ENCODE data around the gene DNAJA3. TPM values are rescaled to one million over a fixed set of nuclear protein-coding genes. Genes with fewer than 3 reads are reported as not detected.

The DNAJA3 gene
- total and polyA plus RNA-seq, 10 of the 15 experiments (the other 5 are each of a cell fraction or from before 2014, with no cell fraction given): 8.4 to 141 (median 60.8) TPM

- 13% methylated on average over 13 of the region's 13 CpGs for WGBS (ENCODE audit: insufficient coverage, insufficient replicate concordance, low lambda C conversion rate, missing lambda C conversion rate)
- in situ Hi-C loops (cut with MboI): no loop called here
- TF ChIP-seq SUZ12 (IDR thresholded peaks at IDR 0.05; ENCODE audit: unreplicated experiment) (no peak), ATF2 (IDR thresholded peaks at IDR 0.05; ENCODE audit: low read length) (no peak; the same call in 1 of the 2 replicates), YY1 (IDR thresholded peaks at IDR 0.05; ENCODE audit: low read depth, low read length) (no peak), BCLAF1 (IDR thresholded peaks at IDR 0.05) (no peak), KDM1A (IDR thresholded peaks at IDR 0.05; ENCODE audit: borderline replicate concordance) (no peak), SMC3 (IDR thresholded peaks at IDR 0.05; ENCODE audit: borderline replicate concordance, low read length) (no peak), LARP7 (IDR thresholded peaks at IDR 0.05) (no peak), NR2C2 (IDR thresholded peaks at IDR 0.05; ENCODE audit: borderline replicate concordance, control insufficient read depth, insufficient read length, low read depth) (no peak), IKZF2 (IDR thresholded peaks at IDR 0.05) (peak; percentile 44 to 53; a peak in 2 of 4 replicates), REST (IDR thresholded peaks at IDR 0.05; ENCODE audit: low read depth, low read length) (no peak), TCF12 (IDR thresholded peaks at IDR 0.05; ENCODE audit: low read depth, low read length) (no peak)
These were observed 79.9 kb downstream of the DNAJA3 start for GRCh38 chr16:4505356-4506147.

More at GRCh38 chr16:4505356-4506147, 79.9 kb downstream of the DNAJA3 start:
- no TSS peak for BruUV-seq (replicated peaks)
- peak; percentile 76 for FAIRE-seq
- ChIA-PET SMC1A (ENCODE audit: uncharacterized antibody, unreplicated experiment) (interaction anchor here (0.8 to 4.0 kb wide), 17 partner anchors 9 to 144 kb away, joined by 3 to 41 read pairs (median 6); partner anchors contain the start of genes CDIP1, HMOX2 and MGRN1), CTCF (interaction anchor here (0.6 to 6.5 kb wide), 32 partner anchors 9 to 118 kb away, joined by 3 to 90 read pairs (median 4); partner anchors contain the start of genes CDIP1, HMOX2, MGRN1 and NMRAL1), POLR2A (interaction anchor here (0.5 to 2.2 kb wide), 14 partner anchors 10 to 152 kb away, joined by 3 to 11 read pairs (median 6); partner anchors contain the start of genes HMOX2 and MGRN1), RAD21 (ENCODE audit: unreplicated experiment) (interaction anchor here (0.6 to 4.1 kb wide), 16 partner anchors 9 to 230 kb away, joined by 3 to 26 read pairs (median 6); partner anchors contain the start of genes CORO7, HMOX2 and MGRN1)
- Histone ChIP-seq H3K27ac (ENCODE audit: control insufficient read depth, insufficient read depth) (peak overlapping the region; percentile 79), H3K4me3 (no peak overlapping the region), H3K9me3 (replicated peaks; ENCODE audit: control insufficient read depth, insufficient read depth, low read length) (no peaks in the 10 kb centered on the region), H3K4me2 (ENCODE audit: control insufficient read depth, insufficient read depth) (peak overlapping the region; percentile 82), H3K4me1 (ENCODE audit: control insufficient read depth, insufficient read depth, low read length) (peaks cover 20% of the 10 kb centered on the region), H3K9ac (ENCODE audit: control insufficient read depth, insufficient read depth, low read length) (peak overlapping the region; percentile 40; the same call in 1 of the 2 replicates), H3K27me3 (replicated peaks in 1 of 2; ENCODE audit: control insufficient read depth in 2 of 2, insufficient read depth in 2 of 2, low read length in 1 of 2) (no peaks in the 10 kb centered on the region), H3K36me3 (ENCODE audit: control insufficient read depth in 2 of 2, insufficient read depth in 2 of 2, low read length in 1 of 2) (peaks cover 17 to 22% of the 10 kb centered on the region in 2 experiments; a peak in 3 of 4 replicates), H2AFZ (ENCODE audit: control insufficient read depth, low read depth, low read length) (peak overlapping the region; percentile 26; the same call in 1 of the 2 replicates), H4K20me1 (ENCODE audit: control insufficient read depth, insufficient read depth) (no peaks in the 10 kb centered on the region), H3K79me2 (ENCODE audit: control insufficient read depth, insufficient read depth, low read length) (peaks cover 2% of the 10 kb centered on the region)
- intact Hi-C loops (cut with micrococcal nuclease; ENCODE audit: unreplicated experiment): loop anchor here (1.0 to 2.0 kb wide), 2 partner anchors 43 to 79 kb away; no protein-coding TSS in a partner anchor
- DNase-seq (ENCODE audit: low read depth, low spot score): peak; percentile 70
- ATAC-seq: peak; percentile 93

All from GM12878 (cell line).